Activated CD8-positive, alpha-beta memory T cell treated with anti-CD3 and anti-CD28 coated beads, Interleukin-2, amount 50 U/mL, for 1 hour (primary cell): ENCODE measurements around the gene IGFBP6.

Source experiments
- DNase-seq: peaks from one replicate; pipeline ENCODE4 v3.0.0-alpha.2; 2020; ENCODE audit errors: extremely low read depth

The IGFBP6 gene

DNA sequence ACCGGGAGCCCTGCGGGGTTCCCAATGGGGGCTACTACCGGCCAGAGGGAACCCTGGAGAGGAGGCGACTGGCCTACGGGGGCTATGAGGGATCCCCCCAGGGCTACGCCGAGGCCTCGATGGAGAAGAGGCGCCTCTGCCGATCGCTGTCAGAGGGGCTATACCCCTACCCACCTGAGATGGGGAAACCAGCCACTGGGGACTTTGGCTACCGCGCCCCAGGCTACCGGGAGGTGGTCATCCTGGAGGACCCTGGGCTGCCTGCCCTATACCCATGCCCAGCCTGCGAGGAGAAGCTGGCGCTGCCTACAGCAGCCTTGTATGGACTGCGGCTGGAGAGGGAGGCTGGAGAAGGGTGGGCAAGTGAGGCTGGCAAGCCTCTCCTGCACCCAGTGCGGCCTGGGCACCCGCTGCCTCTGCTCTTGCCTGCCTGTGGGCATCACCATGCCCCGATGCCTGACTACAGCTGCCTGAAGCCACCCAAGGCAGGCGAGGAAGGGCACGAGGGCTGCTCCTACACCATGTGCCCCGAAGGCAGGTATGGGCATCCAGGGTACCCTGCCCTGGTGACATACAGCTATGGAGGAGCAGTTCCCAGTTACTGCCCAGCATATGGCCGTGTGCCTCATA, 37.9 kb upstream of the IGFBP6 start:
- no peak for DNase-seq

DNA sequence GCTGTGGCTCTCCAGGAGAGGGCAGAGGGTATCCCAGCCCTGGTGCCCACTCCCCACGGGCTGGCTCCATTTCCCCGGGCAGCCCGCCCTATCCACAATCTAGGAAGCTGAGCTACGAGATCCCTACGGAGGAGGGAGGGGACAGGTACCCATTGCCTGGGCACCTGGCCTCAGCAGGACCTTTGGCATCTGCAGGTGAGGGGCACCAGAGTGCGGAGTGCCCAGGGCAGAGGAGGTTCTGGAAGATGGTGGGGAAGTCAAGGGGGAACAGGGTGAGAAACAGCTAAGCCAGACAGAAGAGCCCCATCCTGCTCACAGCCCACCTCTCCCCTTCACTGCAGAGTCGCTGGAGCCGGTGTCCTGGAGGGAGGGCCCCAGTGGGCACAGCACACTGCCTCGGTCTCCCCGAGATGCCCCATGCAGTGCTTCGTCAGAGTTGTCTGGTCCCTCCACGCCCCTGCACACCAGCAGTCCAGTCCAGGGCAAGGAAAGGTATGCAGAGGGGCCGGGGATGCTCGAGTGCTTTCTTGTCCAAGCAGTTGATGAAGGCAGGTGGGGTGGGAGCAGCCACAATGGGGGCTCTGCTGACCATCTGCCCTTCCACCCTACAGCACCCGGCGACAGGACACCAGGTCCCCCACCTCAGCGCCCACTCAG, 37.3 kb upstream of the IGFBP6 start:
- DNase-seq = no peak

DNA sequence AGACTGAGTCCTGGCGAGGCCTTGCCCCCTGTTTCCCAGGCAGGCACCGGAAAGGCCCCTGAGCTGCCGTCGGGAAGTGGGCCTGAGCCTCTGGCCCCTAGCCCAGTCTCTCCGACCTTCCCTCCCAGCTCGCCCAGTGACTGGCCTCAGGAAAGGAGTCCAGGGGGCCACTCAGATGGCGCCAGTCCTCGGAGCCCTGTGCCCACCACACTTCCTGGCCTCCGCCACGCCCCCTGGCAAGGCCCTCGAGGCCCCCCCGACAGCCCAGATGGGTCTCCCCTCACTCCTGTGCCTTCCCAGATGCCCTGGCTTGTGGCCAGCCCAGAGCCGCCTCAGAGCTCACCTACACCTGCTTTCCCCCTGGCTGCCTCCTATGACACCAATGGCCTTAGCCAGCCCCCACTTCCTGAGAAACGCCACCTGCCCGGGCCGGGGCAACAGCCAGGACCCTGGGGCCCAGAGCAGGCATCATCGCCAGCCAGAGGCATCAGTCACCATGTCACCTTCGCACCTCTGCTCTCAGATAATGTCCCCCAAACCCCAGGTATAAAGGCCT, 36.7 kb upstream of the IGFBP6 start:
- DNase-seq = no peak

- no peak for DNase-seq
Measured at GRCh38 chr12:53061404-53062010, 36.0 kb upstream of the IGFBP6 start.

DNA sequence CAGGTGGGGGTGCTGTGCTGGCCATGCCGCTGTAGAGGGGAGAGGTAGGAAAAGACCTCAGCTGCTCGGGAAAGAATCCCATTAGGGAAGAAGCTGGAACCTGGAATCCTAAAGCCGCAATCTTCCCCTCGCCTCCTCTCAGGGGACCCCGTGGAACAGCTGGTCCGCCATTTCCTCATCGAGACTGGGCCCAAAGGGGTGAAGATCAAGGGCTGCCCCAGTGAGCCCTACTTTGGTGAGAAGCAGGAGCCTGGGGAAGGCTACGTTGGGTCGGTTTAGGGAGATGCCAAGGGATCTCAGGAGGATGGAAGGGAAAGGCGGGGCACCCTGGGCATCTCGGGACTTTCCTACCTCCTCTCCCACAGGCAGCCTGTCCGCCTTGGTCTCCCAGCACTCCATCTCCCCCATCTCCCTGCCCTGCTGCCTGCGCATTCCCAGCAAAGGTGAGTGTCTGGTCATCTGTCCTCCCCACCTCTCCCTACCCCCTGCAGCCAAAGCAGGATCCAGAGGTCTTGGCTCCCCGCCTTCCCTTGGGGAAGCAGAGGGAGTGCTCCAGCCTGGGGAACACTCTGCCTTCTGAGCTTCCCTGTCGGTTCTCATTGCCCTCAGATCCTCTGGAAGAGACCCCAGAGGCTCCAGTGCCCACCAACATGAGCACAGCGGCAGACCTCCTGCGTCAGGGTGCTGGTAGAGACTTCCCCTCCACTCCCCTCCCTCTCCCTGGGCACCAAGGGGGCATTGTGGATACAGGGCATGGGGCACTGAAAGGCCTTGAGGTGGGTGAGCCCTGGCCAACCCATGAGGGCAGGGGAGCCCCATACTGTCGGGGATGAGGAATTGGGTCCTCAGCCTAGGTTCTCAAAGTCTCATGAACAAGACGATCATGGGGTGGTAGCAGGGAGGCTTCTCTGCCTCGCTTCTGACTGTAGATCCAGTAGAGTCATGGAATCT, 35.2 kb upstream of the IGFBP6 start:
- DNase-seq = no peak

- no peak for DNase-seq
Measured at GRCh38 chr12:53062977-53063707, 34.3 kb upstream of the IGFBP6 start.

DNA sequence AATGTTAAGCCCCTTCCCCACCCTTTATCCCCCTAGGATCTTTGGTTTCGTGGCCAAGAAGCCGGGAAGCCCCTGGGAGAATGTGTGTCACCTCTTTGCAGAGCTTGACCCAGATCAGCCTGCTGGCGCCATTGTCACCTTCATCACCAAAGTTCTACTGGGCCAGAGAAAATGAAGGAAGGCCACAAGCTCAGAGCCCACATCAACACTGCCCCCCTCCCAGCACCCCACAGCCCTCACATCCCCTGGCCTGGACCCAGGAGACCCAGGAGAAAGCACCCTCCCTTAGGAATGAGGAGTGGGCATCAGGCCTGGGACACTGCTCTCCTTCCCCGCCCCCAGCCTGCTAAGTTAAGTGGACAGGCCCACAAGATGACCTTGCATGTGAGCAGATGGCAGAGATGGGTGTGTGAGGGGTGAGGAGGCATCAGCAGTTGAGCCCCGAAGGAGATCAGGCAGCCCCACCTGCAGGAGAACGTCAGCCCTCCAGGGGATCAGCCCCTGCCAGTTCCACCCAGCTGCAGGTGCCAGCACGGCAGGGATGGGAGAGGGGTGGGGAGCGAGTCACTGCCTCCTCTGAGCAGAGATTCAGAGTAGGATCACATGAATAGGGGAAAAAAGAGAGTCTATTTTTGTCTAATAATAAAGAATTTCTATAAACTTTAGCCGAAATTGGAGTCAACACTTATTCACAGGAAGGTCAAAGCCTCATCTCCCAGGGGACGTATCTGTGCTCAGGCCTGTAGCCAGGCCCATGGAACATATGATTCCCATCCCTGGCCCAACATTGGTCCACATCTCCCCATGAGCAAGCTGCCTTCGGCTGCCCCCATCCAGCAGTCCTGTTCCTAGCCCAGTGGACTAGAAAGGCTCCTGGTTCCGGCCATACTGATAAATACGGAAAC, 33.5 kb upstream of the IGFBP6 start:
- no peak for DNase-seq

- no peak for DNase-seq
Measured at GRCh38 chr12:53064613-53065436, 32.6 kb upstream of the IGFBP6 start.

GRCh38 chr12:53065470-53065869, 32.0 kb upstream of the IGFBP6 start:
- no peak for DNase-seq

DNA sequence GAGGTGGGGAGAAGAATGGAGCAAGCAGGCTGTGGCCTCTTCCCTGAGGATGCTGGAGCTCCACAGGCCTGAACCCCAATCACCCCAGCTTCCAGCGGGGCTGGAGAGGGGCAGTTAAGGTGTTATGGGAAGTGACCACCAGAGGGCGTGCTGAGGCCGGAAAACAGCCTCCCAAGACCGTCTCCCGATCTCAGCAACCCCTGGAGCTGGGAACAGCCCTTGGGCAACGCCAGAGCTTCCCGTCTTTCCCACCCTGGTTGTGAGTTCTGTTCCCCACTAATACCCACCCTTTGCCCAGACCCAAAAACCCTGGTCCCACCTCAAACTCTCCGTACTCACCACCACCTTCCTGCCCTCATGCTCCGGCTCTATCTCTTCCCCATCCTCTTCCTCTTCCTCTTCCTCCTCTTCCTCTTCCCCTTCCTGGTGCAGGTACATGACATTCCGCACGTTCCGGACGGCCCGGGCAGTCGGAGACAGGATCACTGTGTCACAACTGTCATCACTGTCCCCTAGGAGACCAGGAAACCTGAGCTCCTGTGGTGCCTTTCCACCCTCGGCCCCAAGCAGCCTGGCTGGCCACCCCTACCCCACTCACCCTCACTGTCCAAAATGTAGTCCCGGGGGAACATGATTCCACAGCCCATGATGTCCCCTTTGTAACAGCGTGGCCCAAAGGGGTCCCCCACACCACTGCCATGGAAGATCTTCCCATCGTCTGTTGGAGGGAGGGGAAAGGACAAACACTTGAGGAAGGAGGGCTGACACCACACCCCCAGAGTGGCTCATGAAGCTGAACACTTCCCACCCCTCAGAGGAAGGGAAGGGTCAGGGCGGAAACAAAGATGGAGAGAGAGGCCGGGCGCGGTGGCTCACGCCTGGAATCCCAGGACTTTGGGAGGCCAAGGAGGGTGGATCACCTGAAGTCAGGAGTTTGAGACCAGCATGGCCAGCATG, 31.2 kb upstream of the IGFBP6 start:
- DNase-seq = no peak

GRCh38 chr12:53067074-53067992, 30.1 kb upstream of the IGFBP6 start:
- no peak for DNase-seq

- DNase-seq = no peak
Measured at GRCh38 chr12:53067993-53068770, 29.3 kb upstream of the IGFBP6 start.

GRCh38 chr12:53068811-53069585, 28.5 kb upstream of the IGFBP6 start:
- no peak for DNase-seq

DNA sequence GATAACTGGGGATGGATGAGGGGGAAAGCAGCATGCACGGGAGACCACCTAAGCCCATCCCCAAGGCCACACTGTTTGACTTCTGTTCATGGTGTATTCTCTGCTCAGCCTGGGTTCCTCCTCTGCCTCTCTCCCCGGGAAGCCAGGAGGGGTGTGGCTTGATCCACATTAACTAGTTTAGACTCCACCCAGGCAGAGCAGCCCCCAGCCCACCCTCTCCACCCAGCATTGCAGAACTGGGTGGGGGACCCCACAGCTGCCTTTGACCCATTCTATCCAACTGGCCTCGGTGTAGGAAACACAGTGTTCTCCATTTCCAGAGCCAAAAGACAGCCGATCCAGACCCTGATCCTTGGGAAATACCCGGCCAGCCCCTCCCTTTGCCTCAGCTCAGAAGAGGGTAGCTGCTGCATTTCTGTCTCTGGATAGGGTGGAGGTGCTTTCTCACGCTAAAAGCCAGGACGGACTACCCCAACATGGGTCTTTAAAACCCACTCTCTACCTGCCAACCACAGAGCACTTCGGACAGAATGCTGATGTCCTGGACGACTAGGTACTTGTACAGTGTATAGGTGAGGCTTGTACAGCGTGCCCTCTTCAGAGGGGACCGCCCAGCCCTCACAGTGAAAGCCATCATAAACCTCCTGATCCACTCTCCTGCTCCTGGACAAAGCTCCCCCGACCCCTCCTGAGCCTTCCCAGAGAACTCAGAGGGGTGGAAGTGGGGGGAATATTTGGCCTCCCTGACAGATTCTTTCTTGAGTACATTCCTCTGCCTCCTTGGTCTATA, 27.7 kb upstream of the IGFBP6 start:
- DNase-seq = no peak
